ENCODE data around the gene SIL1. TPM values are rescaled to one million over a fixed set of nuclear protein-coding genes. Genes with fewer than 3 reads are reported as not detected.

The SIL1 gene
- total RNA-seq, 1 donor from 2014 or later: 40.9 TPM

DNA sequence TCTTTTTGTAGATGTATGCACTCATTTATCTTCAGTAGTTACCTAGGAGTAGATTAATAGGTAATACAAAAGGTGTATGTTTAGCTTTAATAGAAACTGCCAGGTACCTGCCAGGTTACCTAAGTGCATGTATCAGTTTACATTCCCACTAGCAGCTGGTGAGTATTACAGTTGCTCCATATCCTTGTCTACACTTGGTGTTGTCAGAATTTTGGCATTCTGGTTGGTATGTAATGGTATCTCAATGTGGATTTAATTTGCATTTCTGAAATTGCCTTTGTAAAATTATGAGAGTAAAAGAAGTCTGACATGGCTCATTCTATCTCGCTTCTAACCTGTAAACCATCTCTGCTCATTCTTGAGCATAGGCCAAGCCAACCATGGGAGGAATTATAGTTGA is 38.3 kb upstream of the SIL1 start:
- H3K9me3 Mint-ChIP-seq: peaks cover 9% of the 10 kb centered on the region
- DNase-seq (ENCODE audit: extremely low spot score, unreplicated experiment): no peak
- peaks cover 4% of the 10 kb centered on the region for H3K27me3 Mint-ChIP-seq
- H3K4me1 Mint-ChIP-seq (ENCODE audit: unreplicated experiment): no peaks in the 10 kb centered on the region
- no peaks in the 10 kb centered on the region for H3K36me3 Mint-ChIP-seq
- TF ChIP-seq CTCF (conservative IDR thresholded peaks at IDR 0.05): no peak
- H3K4me3 Mint-ChIP-seq: no peak overlapping the region
- H3K27ac Mint-ChIP-seq: no peak overlapping the region

DNA sequence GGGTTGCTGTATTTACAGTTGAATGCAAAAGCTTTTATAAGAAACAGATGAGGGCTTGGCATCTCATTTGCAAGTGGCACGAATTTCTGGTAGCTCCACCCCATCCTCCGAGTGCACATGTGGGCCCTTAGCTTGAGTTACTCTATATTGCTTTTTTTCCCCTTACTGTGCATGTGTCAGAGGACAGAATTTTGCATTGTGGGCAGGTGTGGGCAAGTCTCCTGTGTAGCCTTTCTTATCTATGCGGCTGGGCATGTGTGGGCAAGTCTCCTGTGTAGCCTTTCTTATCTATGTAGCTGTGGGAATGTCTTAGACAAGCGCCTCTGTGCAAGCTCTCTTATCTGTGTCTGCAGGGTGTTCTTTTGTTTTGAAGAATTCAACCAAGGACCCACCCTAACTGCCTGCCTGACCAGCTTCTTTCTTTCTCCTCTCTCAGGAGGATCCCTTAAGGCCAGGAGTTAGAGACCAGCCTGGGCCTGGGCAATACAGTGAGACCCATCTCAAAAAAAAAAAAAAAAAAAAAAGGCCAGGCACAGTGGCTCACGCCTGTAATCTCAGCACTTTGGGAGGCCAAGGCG is 34.1 kb upstream of the SIL1 start:
- DNase-seq (ENCODE audit: extremely low spot score, unreplicated experiment): no peak
- Mint-ChIP-seq H3K36me3 (no peaks in the 10 kb centered on the region), H3K4me1 (ENCODE audit: unreplicated experiment) (peaks cover 6% of the 10 kb centered on the region), H3K27me3 (no peaks in the 10 kb centered on the region), H3K9me3 (no peaks in the 10 kb centered on the region), H3K27ac (no peak overlapping the region), H3K4me3 (no peak overlapping the region)
- TF ChIP-seq CTCF (conservative IDR thresholded peaks at IDR 0.05): no peak

GRCh38 chr5:139228201-139228803 is 30.1 kb upstream of the SIL1 start:
- no peak overlapping the region for H3K27ac Mint-ChIP-seq
- no peaks in the 10 kb centered on the region for H3K36me3 Mint-ChIP-seq
- H3K9me3 Mint-ChIP-seq: no peaks in the 10 kb centered on the region
- no peak for DNase-seq (ENCODE audit: extremely low spot score, unreplicated experiment)
- H3K27me3 Mint-ChIP-seq: no peaks in the 10 kb centered on the region
- no peak for TF ChIP-seq CTCF (conservative IDR thresholded peaks at IDR 0.05)
- H3K4me1 Mint-ChIP-seq (ENCODE audit: unreplicated experiment): peaks cover 10% of the 10 kb centered on the region
- H3K4me3 Mint-ChIP-seq: no peak overlapping the region

DNA sequence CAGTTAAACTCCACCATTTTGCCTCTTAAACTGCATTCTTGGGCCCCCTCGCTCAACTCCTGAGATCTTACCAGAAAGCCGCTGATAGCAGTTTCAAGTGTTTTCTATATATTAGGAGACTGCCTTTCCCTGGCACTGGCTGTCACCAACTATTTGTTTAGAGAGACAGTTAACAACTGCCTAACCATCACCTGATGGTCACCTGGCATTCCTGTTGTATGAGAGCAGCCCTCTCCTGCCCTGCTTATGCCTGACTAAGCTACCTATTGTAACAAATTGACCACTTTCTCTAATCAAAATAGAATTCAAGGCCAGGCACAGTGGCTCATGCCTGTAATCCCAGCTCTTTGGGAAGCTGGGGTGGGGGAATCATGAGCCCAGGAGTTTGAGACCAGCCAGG is 28.0 kb upstream of the SIL1 start:
- Mint-ChIP-seq H3K27me3 (no peaks in the 10 kb centered on the region), H3K9me3 (no peaks in the 10 kb centered on the region), H3K4me1 (ENCODE audit: unreplicated experiment) (peaks cover 14% of the 10 kb centered on the region), H3K27ac (no peak overlapping the region), H3K4me3 (no peak overlapping the region), H3K36me3 (no peaks in the 10 kb centered on the region)
- no peak for DNase-seq (ENCODE audit: extremely low spot score, unreplicated experiment)
- no peak for TF ChIP-seq CTCF (conservative IDR thresholded peaks at IDR 0.05)

DNA sequence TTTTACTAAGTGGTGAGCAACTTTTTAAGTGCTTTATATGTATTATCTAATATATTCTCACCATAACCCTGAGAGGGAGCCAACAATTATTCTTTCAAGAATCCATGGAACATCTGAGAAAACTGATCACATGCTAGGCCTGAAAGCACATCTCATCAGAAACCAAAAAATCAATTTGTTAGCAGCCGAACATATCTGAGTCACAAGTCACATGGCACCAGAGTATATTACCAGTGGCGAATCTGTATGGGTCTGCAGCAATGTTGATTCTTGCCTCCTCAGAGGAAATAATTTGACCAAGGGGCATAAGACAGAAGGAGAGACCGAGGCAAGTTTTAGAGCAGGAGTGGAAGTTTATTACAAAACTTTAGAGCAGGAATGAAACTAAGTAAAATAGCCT is 25.3 kb upstream of the SIL1 start:
- no peaks in the 10 kb centered on the region for H3K9me3 Mint-ChIP-seq
- peaks cover 12% of the 10 kb centered on the region for H3K4me1 Mint-ChIP-seq (ENCODE audit: unreplicated experiment)
- no peak overlapping the region for H3K4me3 Mint-ChIP-seq
- TF ChIP-seq CTCF (conservative IDR thresholded peaks at IDR 0.05): no peak
- DNase-seq (ENCODE audit: extremely low spot score, unreplicated experiment): no peak
- H3K27ac Mint-ChIP-seq: no peak overlapping the region
- no peaks in the 10 kb centered on the region for H3K27me3 Mint-ChIP-seq
- no peaks in the 10 kb centered on the region for H3K36me3 Mint-ChIP-seq

Data from type B pancreatic cell (in vitro differentiated cells).